Loucy (cell line): ENCODE measurements around the gene CBFB.

Experiments used
- H2AFZ ChIP-seq: fragments of 200-600 bp; sonication (generic); 2 replicates; pipeline ENCODE4 v1.6.0; 2016; ENCODE audit warnings: antibody characterized with exemption, mild to moderate bottlenecking, low read length, moderate library complexity
- H3F3A ChIP-seq: fragments of 200-600 bp; 2 replicates; pipeline ENCODE4 v1.6.0; 2016; ENCODE audit warnings: antibody characterized with exemption, low read depth, mild to moderate bottlenecking
- H3K27me3 ChIP-seq: fragments of 200-600 bp; sonication (generic); 2 replicates; pipeline ENCODE4 v1.6.1; 2014; ENCODE audit warnings: low read length, mild to moderate bottlenecking; ENCODE audit not compliant: insufficient read depth, poor library complexity, severe bottlenecking
- H3K36me3 ChIP-seq: fragments of 200-600 bp; sonication (generic); 2 replicates; pipeline ENCODE4 v1.6.1; 2016; ENCODE audit warnings: low read length; ENCODE audit not compliant: insufficient read depth
- H3K4me1 ChIP-seq: fragments of 200-600 bp; sonication (generic); 2 replicates; pipeline ENCODE4 v1.5.1; 2014; ENCODE audit warnings: low read length, mild to moderate bottlenecking; ENCODE audit not compliant: insufficient read depth, poor library complexity, severe bottlenecking
- H3K4me2 ChIP-seq: fragments of 200-600 bp; sonication (generic); 2 replicates; pipeline ENCODE4 v1.6.0; 2014; ENCODE audit warnings: antibody characterized with exemption, low read length, low read depth, mild to moderate bottlenecking; ENCODE audit not compliant: poor library complexity, severe bottlenecking
- H3K4me3 ChIP-seq: fragments of 200-600 bp; sonication (generic); 2 replicates; pipeline ENCODE4 v1.5.1; 2014; ENCODE audit warnings: low read length, mild to moderate bottlenecking, mixed read lengths; ENCODE audit not compliant: poor library complexity, severe bottlenecking
- H3K79me2 ChIP-seq: fragments of 200-600 bp; sonication (generic); 2 replicates; pipeline ENCODE4 v1.6.1; 2014; ENCODE audit warnings: low read length; ENCODE audit not compliant: insufficient read depth
- H3K9ac ChIP-seq: fragments of 200-600 bp; sonication (generic); 2 replicates; pipeline ENCODE4 v1.6.0; 2014; ENCODE audit warnings: mild to moderate bottlenecking, low read depth, low read length, moderate library complexity; ENCODE audit not compliant: poor library complexity, severe bottlenecking
- H3K9me2 ChIP-seq: fragments of 200-600 bp; sonication (generic); replicated peaks from 2 replicates; pipeline ENCODE4 v1.6.1; 2016; ENCODE audit warnings: low read depth, low read length, mixed read lengths
- H3K9me3 ChIP-seq: fragments of 200-600 bp; sonication (generic); 2 replicates; pipeline ENCODE4 v1.6.1; 2014; ENCODE audit warnings: mild to moderate bottlenecking, antibody characterized with exemption, low read length, low read depth; ENCODE audit not compliant: insufficient read depth
- H4K20me1 ChIP-seq: fragments of 200-600 bp; sonication (generic); 2 replicates; pipeline ENCODE4 v1.6.0; 2014; ENCODE audit warnings: antibody characterized with exemption, low read length, mild to moderate bottlenecking; ENCODE audit not compliant: insufficient read depth, poor library complexity, severe bottlenecking
- EZH2phosphoT487 ChIP-seq: fragments of 200-600 bp; IDR thresholded peaks from 2 replicates; pipeline ENCODE4 v1.6.1; 2018; ENCODE audit warnings: antibody characterized with exemption, mild to moderate bottlenecking, moderate library complexity, borderline replicate concordance
- TF ChIP-seq, protein P1 (sequence below): fragments of 200-600 bp; sonication (generic); conservative IDR thresholded peaks from 2 replicates; pipeline ENCODE4 v1.5.1; 2014; ENCODE audit warnings: mild to moderate bottlenecking, antibody characterized with exemption, low read length

Gene CBFB

DNA sequence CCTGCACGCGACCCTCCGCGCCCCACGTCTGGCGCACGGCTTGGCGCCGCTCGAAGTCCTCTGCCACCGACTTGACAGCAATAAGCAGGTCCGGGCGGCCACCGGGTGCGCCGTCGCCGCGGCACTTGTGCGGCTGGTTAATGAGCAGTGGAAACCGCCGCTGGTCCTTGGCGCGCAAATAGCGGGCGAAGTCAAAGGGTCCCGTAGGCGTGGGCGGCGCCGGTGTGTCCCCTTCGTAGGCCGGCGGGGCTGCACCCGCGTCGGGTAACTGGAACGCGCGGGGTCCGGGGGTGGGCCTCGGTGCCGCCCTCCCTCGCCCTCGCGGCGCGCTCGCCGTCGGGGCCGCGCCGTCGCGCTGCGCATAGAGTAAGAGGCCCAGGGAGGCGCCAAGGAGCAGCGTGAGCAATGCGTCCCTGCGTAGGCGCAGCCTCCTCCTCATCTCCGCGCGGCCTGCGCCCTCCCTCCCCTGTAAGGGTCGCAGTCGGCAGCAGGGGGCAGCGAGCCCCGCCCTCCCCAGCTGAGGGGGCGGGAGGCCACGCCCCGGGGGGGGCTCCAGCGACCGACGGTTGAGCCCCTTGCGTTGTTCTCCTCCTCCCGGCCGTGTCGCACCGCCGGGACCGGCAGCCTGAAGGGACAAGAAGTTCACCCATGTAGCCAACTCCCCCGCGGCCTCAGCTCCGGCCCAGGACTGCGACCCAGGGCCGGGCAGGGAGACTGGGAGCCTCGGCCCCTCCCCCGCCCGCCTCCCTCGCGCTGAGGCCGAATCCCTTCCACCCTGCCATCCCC lies 121.3 kb downstream of the CBFB start:
- Histone ChIP-seq H3K4me2 (peak overlapping the region; percentile 63), H3K9ac (peak overlapping the region; percentile 46), H3K4me1 (no peaks in the 10 kb centered on the region), H3K9me2 (no peaks in the 10 kb centered on the region), H3K9me3 (no peaks in the 10 kb centered on the region), H3K27me3 (no peaks in the 10 kb centered on the region), H3K79me2 (no peaks in the 10 kb centered on the region), H3K4me3 (peak overlapping the region; percentile 71), H2AFZ (0 out of 2 replicates have a peak overlapping the region, but pooled peaks have one; percentile 27), H3K36me3 (peaks cover 33% of the 10 kb centered on the region; the same call in 1 of the 2 replicates), H3F3A (no peaks in the 10 kb centered on the region), H4K20me1 (no peaks in the 10 kb centered on the region)
- TF ChIP-seq, protein P1, sequence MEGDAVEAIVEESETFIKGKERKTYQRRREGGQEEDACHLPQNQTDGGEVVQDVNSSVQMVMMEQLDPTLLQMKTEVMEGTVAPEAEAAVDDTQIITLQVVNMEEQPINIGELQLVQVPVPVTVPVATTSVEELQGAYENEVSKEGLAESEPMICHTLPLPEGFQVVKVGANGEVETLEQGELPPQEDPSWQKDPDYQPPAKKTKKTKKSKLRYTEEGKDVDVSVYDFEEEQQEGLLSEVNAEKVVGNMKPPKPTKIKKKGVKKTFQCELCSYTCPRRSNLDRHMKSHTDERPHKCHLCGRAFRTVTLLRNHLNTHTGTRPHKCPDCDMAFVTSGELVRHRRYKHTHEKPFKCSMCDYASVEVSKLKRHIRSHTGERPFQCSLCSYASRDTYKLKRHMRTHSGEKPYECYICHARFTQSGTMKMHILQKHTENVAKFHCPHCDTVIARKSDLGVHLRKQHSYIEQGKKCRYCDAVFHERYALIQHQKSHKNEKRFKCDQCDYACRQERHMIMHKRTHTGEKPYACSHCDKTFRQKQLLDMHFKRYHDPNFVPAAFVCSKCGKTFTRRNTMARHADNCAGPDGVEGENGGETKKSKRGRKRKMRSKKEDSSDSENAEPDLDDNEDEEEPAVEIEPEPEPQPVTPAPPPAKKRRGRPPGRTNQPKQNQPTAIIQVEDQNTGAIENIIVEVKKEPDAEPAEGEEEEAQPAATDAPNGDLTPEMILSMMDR, result no peak
- TF ChIP-seq EZH2phosphoT487, result no peak
